Keratinocyte (primary cell): ENCODE data around the gene THAP3. TPM values are rescaled to one million over a fixed set of nuclear protein-coding genes. Genes with fewer than 3 reads are reported as not detected.

Experiments used
- DNase-seq: peaks from one replicate; pipeline ENCODE4 v3.0.0-alpha.2; 2011; ENCODE audit warnings: low read depth, missing footprints, low spot score
- FAIRE-seq: peaks from 2 replicates; lab custom pipeline; 2011; peaks lifted over from hg19 to GRCh38; lab: Jason Lieb, UNC
- H2AFZ ChIP-seq: 2 replicates; pipeline ENCODE4 v1.6.0; 2012; ENCODE audit warnings: low read length, control low read depth, inconsistent platforms; ENCODE audit not compliant: control insufficient read depth
- H3K27ac ChIP-seq: 2 replicates; pipeline ENCODE4 v1.5.1; 2011; ENCODE audit warnings: low read length; ENCODE audit not compliant: control insufficient read depth, insufficient read depth
- H3K27me3 ChIP-seq: 3 replicates; pipeline ENCODE4 v1.6.0; 2011; ENCODE audit warnings: low read length; ENCODE audit not compliant: control insufficient read depth, insufficient read depth; ENCODE audit errors: extremely low read depth
- H3K36me3 ChIP-seq, 2 experiments: 2 replicates in 1 of 2; 3 replicates in 1 of 2; pipeline ENCODE4 v1.5.1; 2011; ENCODE audit warnings: low read length in 2 of 2, mild to moderate bottlenecking in 1 of 2; ENCODE audit not compliant: control insufficient read depth in 2 of 2, insufficient read depth in 2 of 2; ENCODE audit errors: extremely low read depth in 1 of 2
- H3K4me1 ChIP-seq: 3 replicates; pipeline ENCODE4 v1.5.1; 2011; ENCODE audit warnings: low read length; ENCODE audit not compliant: control insufficient read depth, insufficient read depth; ENCODE audit errors: extremely low read depth
- H3K4me2 ChIP-seq: 3 replicates; pipeline ENCODE4 v1.6.0; 2011; ENCODE audit warnings: low read depth, low read length; ENCODE audit not compliant: control insufficient read depth, insufficient read depth; ENCODE audit errors: extremely low read depth
- H3K4me3 ChIP-seq, 3 experiments: fragments of 200-600 bp in 1 of 3; sonication (generic) in 1 of 3; 2 replicates in 2 of 3; 3 replicates in 1 of 3; pipeline ENCODE4 v1.5.1; 2011 to 2016; ENCODE audit warnings: low read length in 3 of 3, mild to moderate bottlenecking in 3 of 3, control low read depth in 2 of 3, inconsistent platforms in 1 of 3, low read depth in 1 of 3, mixed read lengths in 1 of 3, mixed run types in 1 of 3, moderate library complexity in 1 of 3; ENCODE audit not compliant: control insufficient read depth in 2 of 3, insufficient read depth in 2 of 3; ENCODE audit errors: extremely low read depth in 1 of 3
- H3K79me2 ChIP-seq: 2 replicates; pipeline ENCODE4 v1.6.0; 2012; ENCODE audit warnings: low read length; ENCODE audit not compliant: control insufficient read depth, insufficient read depth
- H3K9ac ChIP-seq: 3 replicates; pipeline ENCODE4 v1.6.0; 2011; ENCODE audit warnings: low read length; ENCODE audit not compliant: control insufficient read depth, insufficient read depth; ENCODE audit errors: extremely low read depth
- H3K9me1 ChIP-seq: 3 replicates; pipeline ENCODE4 v1.6.0; 2011; ENCODE audit warnings: low read length; ENCODE audit not compliant: control insufficient read depth, insufficient read depth; ENCODE audit errors: extremely low read depth
- H3K9me3 ChIP-seq: 2 replicates; pipeline ENCODE4 v1.5.1; 2012; ENCODE audit warnings: low read depth, low read length; ENCODE audit not compliant: control insufficient read depth
- H4K20me1 ChIP-seq: 3 replicates; pipeline ENCODE4 v1.6.0; 2011; ENCODE audit warnings: low read length; ENCODE audit not compliant: control insufficient read depth, insufficient read depth; ENCODE audit errors: extremely low read depth
- CTCF ChIP-seq, 3 experiments: IDR thresholded peaks in 1 of 3; conservative IDR thresholded peaks in 1 of 3; optimal IDR thresholded peaks in 1 of 3; 2 replicates in 2 of 3; 3 replicates in 1 of 3; pipeline versions ENCODE3 to v1.5.1; 2011; ENCODE audit warnings: low read length in 3 of 3, mild to moderate bottlenecking in 3 of 3, moderate library complexity in 2 of 3, control low read depth in 1 of 3, inconsistent platforms in 1 of 3; ENCODE audit not compliant: insufficient read depth in 2 of 3; ENCODE audit errors: extremely low read depth in 1 of 3
- EZH2 ChIP-seq: IDR thresholded peaks from one replicate; pipeline ENCODE4 v1.6.1; 2012; ENCODE audit warnings: inconsistent platforms, mild to moderate bottlenecking, low read length, moderate library complexity
- dilution Hi-C: fragments of 300-500 bp; cut with MboI; formaldehyde crosslinking; loops from one replicate; pipeline ENCODE4 v1.7.0; 2020; ENCODE audit warnings: low sequenced_read_pairs; ENCODE audit not compliant: extremely low pct_ligation_motif_present
- polyA plus RNA-seq, 5 experiments: library from polyadenylated mRNA; depleted of rRNA in 3 of 5; stranded (reverse) in 3 of 5; stranded (forward) in 1 of 5; unstranded in 1 of 5; fragments of >200 nt; gene quantifications; 1 replicate in 1 of 5; 2 replicates in 3 of 5; 3 replicates in 1 of 5; pipeline versions ENCODE4 v1.2.1 to v1.2.3, GENCODE V29; 2011 to 2012; ENCODE audit warnings: missing spikeins in 2 of 5, low read depth in 1 of 5, low replicate concordance in 1 of 5

THAP3 gene
- polyA plus RNA-seq, 1 donor (not counting 4 experiments of a cell fraction or from before 2014, with no cell fraction given), result 5.1 TPM

- DNase-seq, result no peak
- peaks cover 46% of the 10 kb centered on the region for H3K4me1 ChIP-seq
- peaks cover 54% of the 10 kb centered on the region for H3K79me2 ChIP-seq
These were observed 22.6 kb upstream of the THAP3 start for GRCh38 chr1:6601923-6602668.

GRCh38 chr1:6602669-6603237 is 21.9 kb upstream of the THAP3 start, which contains the start of gene KLHL21:
Gene KLHL21 (minus strand): TSS chr1:6602869. CDS start chr1:6602817, 52 bp downstream.
- DNase-seq (no peak), FAIRE-seq (no peak)
- H3K27me3 ChIP-seq, result no peaks in the 10 kb centered on the region
- peak within 1 kb of the TSS; percentile 97 to 100 (median 99) for H3K4me3 ChIP-seq
- peak within 1 kb of the TSS; percentile 71 for H2AFZ ChIP-seq
- dilution Hi-C loops, result no loop called here
- peak within 1 kb of the TSS; percentile 100 for H3K27ac ChIP-seq
- H4K20me1 ChIP-seq, result peaks cover 24% of the 10 kb centered on the region
- no peak for TF ChIP-seq CTCF (optimal IDR thresholded peaks at IDR 0.05 in 1 of 3, IDR thresholded peaks at IDR 0.05 in 1 of 3, conservative IDR thresholded peaks at IDR 0.05 in 1 of 3; ENCODE audit: extremely low read depth in 1 of 3, insufficient read depth in 2 of 3, low read length in 3 of 3)
- no peak for TF ChIP-seq EZH2
- H3K9me1 ChIP-seq, result peaks cover 1% of the 10 kb centered on the region
- H3K36me3 ChIP-seq, result peaks cover 10 to 19% of the 10 kb centered on the region in 2 experiments
- peaks cover 47% of the 10 kb centered on the region for H3K79me2 ChIP-seq
- H3K9ac ChIP-seq, result peak within 1 kb of the TSS; percentile 100
- peak within 1 kb of the TSS; percentile 100 for H3K4me2 ChIP-seq
- H3K9me3 ChIP-seq, result no peaks in the 10 kb centered on the region
- H3K4me1 ChIP-seq, result peaks cover 42% of the 10 kb centered on the region

More at GRCh38 chr1:6601923-6602668, 22.6 kb upstream of the THAP3 start:
- Histone ChIP-seq H3K9ac (peak overlapping the region; percentile 100), H4K20me1 (peaks cover 31% of the 10 kb centered on the region), H3K4me3 (peak overlapping the region; percentile 97 to 100 (median 99)), H3K36me3 (peaks cover 16 to 26% of the 10 kb centered on the region in 2 experiments), H2AFZ (no peak overlapping the region), H3K9me3 (no peaks in the 10 kb centered on the region), H3K9me1 (peaks cover 4% of the 10 kb centered on the region), H3K27me3 (no peaks in the 10 kb centered on the region), H3K27ac (peak overlapping the region; percentile 100), H3K4me2 (peak overlapping the region; percentile 100)
- FAIRE-seq, result no peak
- no peak for TF ChIP-seq CTCF (optimal IDR thresholded peaks at IDR 0.05 in 1 of 3, IDR thresholded peaks at IDR 0.05 in 1 of 3, conservative IDR thresholded peaks at IDR 0.05 in 1 of 3; ENCODE audit: extremely low read depth in 1 of 3, insufficient read depth in 2 of 3, low read length in 3 of 3)
- dilution Hi-C loops, result no loop called here
